NCI-H146 (cell line): ENCODE measurements around the gene FABP6.
A peak's percentile ranks its signal among the peaks of the same experiment; 100 is the strongest.

Experiments
- DNase-seq: peaks from one replicate; lab custom pipeline; 2025; lab: John Stamatoyannopoulos, UW

Gene FABP6

DNA sequence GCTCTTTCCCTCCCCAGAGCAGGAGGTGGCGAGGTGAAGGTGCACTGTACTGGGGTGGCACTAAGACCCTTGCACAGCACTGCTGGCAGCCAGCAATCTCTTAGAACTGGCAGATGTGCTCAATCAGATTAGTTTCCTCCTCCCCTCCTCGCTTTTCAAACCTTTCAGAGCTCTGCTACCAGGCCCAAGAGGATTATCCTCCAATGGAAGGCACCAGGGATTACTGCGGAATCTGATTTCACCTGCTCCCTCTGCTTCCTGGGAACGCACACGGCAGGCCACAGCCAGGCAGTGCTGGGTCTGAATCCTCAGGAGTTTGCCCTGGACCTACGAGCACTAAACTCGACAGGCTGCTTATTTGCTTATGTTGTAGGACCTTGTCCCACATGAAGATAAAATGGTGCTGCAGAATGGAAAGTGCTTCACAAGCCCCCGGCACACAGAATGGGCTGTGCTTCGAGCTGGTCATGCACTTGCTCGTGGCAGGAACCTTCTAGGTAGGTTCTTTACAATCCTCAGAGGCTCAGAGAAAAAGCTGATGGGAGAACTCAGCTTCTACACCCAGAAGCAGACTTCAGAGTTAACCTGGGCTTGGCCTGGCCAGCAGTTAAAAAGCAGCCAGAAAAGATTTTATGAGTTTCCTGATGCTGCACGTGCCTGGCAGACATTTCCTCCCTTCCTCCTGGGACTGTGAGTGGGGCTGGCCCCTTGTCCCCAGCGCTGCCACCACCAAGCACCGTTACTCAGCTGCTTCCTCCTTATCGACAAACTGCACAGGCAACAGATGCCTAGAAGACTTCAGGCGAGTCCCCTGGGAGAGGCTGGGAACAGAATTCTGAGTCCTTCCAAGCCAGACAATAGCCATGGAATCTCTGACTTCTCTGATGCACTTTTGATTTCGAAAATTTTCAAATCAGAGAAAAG lies 33.1 kb downstream of the FABP6 start:
- no peak for DNase-seq

DNA sequence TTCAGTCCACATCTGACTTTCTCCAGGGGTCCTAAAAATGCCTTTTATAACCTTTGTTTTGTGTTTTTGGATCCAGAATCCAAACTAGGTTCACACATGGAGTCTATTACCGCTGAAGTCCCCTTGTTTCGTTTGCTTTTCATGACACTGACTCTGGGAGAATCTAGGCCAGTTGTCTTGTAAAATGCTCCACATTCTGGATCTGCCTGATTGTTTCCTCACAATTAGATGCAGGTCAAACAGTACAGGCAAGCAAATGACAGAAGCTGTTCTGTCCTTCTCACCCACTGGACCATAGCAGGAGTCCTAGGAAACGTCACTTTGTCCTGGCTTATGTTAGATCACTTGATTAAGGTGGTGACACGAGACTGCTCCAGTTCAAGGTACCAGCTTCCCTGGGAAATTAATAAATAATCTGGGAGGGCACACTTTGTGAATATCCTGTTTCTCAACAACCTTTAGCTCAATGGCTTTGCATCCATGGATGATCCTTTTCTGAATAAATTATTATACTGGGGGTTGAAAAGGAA lies 34.1 kb downstream of the FABP6 start:
- DNase-seq, result no peak

DNA sequence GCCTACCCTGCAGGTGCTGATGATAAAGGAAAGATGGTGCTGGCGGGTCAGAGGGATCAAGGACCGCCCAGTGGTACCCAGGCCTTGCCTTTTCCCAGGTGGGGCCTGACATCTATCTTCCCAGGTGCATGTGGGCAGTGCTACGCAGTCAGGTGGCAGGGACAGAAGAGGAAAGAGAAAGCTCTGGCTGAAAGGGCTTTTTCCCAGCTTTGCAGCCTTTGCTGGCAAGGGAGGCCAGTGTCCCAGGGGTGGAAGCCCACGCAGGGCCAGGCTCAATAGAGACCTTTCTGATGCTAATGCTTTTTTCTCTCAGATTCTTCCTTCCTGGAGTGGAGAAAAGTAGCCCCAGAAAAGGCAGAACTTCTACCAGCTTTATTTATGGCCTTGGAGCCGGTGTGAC lies 36.7 kb downstream of the FABP6 start:
- no peak for DNase-seq

DNA sequence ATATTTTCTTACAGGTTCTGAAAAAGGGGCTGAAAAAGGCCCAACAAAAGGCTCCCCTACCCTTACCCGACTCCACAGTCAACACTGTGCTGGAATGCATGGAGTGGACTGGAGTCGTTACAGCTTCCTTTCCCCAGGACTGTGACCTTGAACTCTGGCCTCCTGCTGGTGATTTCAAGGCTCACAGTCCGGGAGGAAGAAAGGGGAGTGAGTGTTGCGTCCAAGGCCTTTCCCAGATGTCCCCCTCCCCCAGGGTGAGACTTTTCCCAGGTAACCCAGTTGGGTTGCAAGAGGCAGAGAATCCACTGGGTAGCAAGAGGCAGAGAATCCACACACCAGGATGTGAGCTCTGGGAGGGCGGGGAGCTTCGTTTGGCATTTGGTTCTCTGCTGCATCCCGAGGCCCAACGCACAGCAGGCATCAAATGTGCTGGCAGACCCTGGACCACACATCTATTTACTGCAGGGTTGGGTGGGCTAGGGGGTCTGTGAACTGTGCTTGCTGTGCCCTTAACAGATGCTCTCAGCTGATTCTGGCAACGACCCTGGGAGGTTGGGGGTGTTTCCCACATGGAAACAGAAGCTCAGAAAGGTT lies 37.5 kb downstream of the FABP6 start:
- no peak for DNase-seq

DNA sequence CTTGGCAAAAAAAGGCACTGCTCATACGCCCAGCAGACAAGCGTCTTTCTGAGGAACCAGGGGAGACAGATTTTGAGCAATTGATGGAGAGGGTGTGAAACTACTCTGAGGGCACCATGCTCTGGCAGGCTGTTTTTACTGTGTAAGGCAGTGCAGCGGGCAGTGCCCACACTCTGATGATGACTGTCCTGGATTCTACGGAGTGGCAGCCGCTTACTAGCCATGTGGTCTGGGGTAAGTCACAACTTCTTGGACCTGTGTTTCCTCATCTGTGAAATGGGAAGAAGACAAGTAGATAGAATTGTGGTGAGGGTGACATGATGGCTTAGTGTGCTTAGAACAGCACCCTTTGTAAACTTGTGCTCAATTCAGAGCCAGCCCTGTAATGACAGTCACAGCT lies 38.8 kb downstream of the FABP6 start:
- DNase-seq, result no peak

DNA sequence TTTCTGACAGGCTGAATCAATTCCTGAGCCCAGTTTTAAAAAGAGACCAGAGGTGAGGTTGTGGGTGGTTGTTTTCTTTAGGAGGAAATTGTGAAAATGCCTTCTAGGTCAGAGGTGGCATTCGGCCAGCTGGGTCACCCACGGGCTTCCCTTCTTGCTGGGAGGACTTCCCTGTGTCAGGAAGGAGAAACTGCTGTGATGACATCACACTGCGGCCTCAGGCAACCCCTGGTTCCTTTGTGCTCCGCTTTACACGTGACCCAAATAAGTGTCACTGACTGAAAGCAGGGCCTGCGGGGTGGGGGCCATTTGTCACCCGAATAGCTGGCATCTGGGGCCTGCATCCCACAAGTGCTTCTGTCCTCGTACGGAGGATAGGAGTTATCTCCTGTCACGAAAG lies 39.7 kb downstream of the FABP6 start:
- DNase-seq, result no peak

DNA sequence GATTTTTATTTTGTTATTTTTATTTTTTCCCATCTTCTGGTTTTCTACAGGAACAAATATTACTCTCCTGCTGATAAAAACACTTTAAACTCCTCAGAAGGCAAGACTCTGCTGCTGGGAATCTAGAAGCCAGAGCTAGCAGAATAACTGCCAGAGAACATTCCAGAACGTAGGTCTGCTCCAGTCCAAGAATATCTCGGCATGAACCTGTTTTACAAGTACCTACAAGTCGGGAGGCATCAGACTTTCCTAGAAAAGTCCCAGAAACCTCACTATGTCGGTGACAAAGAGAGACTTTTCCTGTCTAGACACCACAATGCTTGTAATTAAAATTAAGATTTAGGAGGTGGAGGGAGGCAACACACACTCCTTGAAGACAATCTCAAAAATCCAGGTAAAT lies 41.4 kb downstream of the FABP6 start:
- DNase-seq, result no peak

DNA sequence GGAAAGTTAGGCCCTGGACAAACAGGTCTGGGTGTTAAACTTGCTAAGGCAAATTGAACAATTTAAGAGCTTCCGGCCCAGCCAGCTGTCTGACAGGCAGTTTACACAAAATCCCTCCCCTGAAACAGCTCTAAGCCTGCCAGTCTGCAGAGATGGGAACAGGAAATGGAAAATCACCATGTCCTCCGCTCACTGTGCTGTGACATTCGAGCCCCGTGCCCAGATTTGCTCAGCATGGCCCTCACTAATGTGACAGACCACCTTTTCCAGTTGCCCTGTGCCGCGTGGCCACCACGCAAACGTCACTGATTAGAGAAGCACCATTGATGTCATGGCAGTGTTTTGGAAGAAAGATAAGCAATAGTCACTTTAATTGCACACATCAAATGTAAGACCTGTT lies 42.1 kb downstream of the FABP6 start:
- DNase-seq, result peak; percentile 28

DNA sequence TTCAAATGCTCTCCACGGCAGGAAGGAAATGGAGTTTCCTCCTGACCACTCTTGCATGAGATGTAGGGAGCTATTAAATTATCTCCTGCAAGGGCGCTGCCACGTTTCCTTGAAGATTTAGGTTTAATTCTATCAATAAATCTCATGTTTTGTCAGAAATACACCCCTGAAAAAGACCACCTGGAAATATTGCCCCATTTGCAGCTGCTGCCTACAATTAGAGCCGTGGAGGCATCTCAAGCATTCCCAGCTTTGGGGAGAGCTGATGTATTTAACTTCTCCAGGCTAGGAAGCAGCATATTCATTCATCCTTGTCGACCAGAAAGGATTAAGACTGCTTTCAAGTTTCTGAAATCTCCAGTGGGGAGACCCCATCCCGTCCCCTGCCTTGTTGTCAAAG lies 42.5 kb downstream of the FABP6 start:
- DNase-seq, result no peak

DNA sequence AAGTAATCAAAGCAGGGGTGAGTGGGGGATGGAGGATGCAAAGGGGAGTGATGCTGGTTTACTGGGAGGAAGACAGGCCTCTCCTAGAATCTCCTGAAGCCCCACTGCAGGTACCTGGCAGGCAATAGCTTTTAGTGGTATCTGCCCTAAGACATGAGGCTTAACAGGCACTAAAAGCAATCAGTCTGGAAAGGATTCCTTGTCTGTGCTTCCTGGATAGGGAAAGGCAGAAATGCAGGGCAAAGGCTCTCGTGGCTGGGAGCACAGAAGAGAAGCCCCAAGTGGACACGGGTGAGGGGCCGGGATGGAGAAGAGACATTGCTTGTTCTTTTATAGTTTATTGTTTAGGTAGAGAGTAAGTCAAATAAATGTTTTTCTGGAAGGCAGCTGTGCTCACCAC lies 43.0 kb downstream of the FABP6 start:
- DNase-seq, result no peak

DNA sequence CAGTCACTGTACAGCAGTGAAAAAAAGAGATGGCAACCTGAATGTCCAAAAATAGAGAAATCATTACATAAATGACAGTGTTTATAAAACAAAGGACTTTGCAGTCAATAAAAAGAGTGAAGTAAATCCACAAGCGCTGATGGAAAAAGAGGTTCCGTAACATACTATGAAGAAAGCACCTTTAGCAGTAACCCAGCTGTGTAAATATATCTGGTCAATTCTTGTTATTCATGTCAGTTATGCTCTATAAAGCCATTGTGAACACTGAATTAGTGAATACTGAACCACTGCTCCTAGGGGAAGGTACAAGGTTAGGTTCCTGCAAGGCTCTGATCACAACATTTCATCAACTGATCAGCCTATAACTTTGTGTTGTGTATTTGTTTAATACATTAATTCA lies 43.6 kb downstream of the FABP6 start:
- peak; percentile 49 for DNase-seq

DNA sequence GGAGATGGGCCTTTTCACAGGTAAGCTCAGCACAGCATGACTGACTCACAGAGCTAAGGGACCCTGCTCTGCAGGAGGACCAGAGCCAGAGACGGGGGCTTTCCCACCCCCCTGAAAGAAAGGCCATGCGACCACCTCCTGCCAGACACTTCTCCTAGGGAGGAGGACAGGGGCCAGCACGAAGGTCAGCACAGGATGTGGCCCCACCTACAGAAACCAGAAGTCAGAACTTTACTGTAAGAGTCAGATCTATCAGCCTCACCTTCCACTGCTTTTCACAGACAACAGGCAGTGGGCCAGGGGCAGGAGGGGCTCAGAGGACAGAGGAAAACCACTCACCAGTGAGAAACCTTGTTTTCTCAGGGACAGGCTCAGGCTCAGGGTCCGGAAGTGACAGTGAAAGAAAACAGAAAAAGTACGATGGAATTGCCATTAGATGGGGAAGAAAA lies 45.2 kb downstream of the FABP6 start:
- no peak for DNase-seq

DNA sequence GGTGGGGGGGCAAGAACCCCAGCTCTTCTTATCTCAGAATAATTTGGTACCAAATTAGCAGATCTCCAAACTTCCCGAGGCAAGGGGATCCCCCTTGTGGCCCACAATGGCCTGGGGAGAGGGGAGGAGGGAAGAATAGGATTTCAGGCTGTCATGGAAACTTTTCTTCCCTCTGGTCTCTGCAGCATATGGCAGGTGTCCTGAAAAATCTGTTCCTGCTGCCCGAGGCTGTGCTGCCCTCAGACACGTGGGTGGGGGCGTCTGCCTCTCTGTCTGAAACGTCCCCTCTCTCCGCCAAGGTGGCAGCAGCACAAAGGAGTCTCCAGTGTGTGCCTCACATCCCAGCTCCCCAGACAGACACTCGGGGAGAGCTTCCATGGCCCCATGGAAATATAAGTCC lies 49.0 kb downstream of the FABP6 start:
- no peak for DNase-seq

DNA sequence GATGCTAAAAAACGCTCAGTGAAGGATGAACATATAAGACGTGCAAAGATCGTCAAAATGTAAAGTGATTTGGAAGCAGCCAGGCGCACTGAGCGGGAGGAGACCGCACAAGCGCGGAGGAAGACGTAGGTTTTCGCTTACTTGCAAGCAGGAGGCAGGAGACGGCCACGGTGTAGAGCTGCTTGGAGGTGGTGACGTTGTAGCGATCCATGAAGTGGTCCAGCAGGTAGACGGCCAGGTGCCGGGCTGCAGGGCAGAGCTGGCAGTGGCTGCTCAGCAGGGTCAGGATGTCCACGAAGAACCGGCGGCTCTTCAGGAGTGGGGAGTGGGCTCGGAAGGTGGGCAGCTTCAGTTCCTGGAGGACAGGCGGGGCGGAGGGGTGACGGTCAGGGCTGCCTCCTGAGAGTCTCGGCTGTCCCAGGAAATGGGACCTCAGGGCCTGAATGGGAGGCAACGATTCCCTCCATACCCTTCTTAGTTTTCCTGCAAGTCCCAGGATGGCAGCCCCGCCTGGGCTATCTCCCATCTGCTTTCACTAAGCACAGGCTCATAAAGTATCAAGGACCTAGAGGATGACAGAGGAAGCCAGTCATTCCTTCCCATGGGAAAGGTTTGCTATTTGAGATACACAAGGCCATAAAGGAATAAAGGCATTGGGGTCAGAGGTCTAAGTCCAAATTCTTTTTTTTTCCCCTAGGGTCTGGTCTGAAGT lies 51.2 kb downstream of the FABP6 start:
- DNase-seq, result no peak

DNA sequence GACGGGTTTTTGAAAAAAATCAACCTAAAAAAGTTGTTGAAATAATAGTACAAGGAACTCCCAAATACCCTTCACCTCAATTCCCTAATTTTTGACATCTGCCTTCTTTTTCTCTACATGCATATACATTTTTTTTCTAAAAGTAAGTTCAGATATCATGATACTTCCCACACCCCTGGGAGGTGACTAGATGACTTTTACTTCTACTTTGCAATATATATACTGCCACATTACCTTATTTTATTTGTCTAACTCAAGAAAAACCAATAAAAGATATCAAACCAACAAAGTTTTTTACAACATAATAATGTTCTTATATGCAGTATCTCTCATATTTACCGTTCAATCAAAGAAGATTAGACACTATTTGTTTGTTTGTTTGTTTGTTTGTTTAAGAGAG lies 52.0 kb downstream of the FABP6 start:
- DNase-seq, result no peak

DNA sequence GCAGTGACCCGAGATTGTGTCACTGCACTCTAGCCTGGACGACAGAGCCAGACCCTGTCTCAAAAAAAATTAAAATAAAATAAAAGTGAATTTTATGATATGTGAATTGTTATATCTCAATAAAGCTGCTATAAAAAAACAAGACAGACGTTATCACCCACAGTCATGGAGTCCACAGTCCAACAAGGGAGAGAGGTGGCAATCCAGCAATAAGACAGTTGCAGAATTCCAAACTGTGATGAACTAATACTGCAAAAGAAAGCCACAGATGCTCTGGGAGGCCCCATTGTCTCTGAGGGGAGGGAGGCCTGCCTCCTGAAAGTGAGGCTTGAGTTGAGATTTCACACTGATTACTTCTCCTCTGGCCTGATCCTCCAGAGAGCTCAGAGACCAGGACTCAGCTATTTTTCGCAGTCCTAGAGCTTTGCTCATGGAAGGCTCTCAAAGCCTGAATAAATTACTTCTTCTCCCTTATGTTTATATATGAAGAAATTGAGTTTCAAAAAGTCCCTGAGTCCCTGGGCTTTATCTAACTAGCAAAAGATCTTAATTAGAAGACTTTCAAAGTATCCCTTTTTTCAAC lies 55.1 kb downstream of the FABP6 start:
- no peak for DNase-seq

DNA sequence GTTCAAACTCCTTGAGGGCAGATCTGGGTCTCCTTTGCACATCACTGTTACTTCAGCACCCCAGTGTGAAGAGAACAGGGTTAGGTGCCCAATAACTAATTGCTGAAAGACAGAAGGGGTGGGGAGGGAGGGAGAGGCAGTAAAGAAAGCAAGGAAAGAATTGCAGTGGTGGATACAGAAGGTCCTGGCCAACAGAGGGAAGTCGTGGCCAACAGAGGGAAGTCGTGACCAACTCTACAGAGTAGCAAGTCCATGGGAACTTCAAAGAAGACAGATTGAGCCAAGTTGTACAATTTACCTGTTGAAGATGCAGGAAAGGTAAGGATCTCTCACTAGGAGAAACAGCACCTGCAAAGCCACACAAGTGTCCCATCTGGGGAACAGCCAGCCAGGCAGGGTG lies 56.0 kb downstream of the FABP6 start:
- no peak for DNase-seq

DNA sequence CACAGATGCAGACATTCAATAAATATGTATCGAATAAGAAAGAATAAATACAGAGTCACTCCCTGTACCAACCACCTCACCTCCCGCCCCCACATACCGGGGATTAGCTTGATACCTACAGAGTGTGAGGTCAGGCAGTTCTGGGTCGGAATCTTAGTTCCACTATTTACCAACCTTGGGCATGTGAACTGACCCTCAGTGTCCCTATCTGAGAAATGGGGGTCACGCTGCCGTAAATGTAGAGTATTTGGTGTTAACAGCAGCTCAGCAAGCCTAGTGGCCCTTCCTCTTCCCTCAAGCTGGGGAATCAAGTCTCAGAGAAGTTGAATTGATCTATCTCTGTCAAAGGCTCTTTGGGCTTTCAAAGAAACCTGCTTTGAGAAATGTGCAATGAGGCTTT lies 57.6 kb downstream of the FABP6 start:
- DNase-seq, result no peak

DNA sequence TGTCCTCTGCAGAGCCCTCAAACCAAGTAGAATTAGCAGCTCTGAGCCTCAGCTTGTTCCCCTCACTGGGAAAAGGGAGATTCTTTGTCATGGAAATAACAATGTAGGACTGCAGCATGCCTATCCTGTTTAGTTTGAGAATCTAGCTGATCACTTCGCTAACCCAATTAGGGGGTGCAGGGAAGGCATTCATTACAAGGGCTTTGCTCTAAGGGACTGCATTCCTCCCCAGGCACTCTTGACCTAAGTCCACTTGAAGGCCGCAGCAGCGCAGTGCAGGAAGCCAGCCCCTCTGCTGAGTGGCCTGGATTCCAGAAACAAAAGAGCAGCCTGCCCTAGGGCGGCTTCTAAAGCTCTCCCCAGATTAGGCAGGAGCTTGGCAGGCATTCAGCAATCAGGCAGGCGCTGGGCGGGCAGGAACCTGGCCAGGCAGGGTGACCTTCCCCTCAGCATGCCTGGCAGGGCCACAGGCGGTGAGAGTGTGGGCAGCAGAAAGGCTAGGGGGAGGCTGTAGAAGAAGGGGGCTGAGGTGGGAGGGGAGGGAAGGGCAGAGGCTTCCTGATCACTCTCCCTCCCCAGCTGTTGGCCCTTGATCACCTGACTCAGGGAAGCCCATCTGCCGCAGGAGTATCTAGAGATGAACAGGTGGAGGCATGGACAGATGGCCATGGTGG lies 58.2 kb downstream of the FABP6 start:
- DNase-seq, result peak; percentile 67
